ENCODE results near the gene GREB1L. TPM values are rescaled to one million over a fixed set of nuclear protein-coding genes. Genes with fewer than 3 reads are reported as not detected.
"Not testable (repeated sequence)": the region's sequence is repeated elsewhere in the genome, so short reads cannot be mapped to it uniquely, and the experiment has no call there.

The GREB1L gene
- total RNA-seq, 1 experiment from 2014 or later: 2.7 TPM

- DNase-seq (ENCODE audit: low spot score): no peak
Observed at GRCh38 chr18:21264651-21265050, 22.6 kb downstream of the GREB1L start.

- no peak for DNase-seq (ENCODE audit: low spot score)
Observed at GRCh38 chr18:21265971-21266673, 24.1 kb downstream of the GREB1L start.

- no peak for DNase-seq (ENCODE audit: low spot score)
Observed at GRCh38 chr18:21267400-21267799, 25.4 kb downstream of the GREB1L start.

GRCh38 chr18:21269349-21269748 lies 27.3 kb downstream of the GREB1L start:
- no peak for DNase-seq (ENCODE audit: low spot score)

- no peak for DNase-seq (ENCODE audit: low spot score)
Observed at GRCh38 chr18:21270453-21270852, 28.4 kb downstream of the GREB1L start.

GRCh38 chr18:21272016-21272579 lies 30.1 kb downstream of the GREB1L start:
- no peak for DNase-seq (ENCODE audit: low spot score)

GRCh38 chr18:21273568-21273967 lies 31.5 kb downstream of the GREB1L start:
- no peak for DNase-seq (ENCODE audit: low spot score)

- no peak for DNase-seq (ENCODE audit: low spot score)
Observed at GRCh38 chr18:21275645-21276044, 33.6 kb downstream of the GREB1L start.

GRCh38 chr18:21277578-21277977 lies 35.5 kb downstream of the GREB1L start:
- no peak for DNase-seq (ENCODE audit: low spot score)

- DNase-seq (ENCODE audit: low spot score): not testable (repeated sequence)
Observed at GRCh38 chr18:21278218-21278617, 36.2 kb downstream of the GREB1L start.

GRCh38 chr18:21281603-21282002 lies 39.6 kb downstream of the GREB1L start:
- no peak for DNase-seq (ENCODE audit: low spot score)

GRCh38 chr18:21284540-21284939 lies 42.5 kb downstream of the GREB1L start:
- DNase-seq (ENCODE audit: low spot score): no peak

- no peak for DNase-seq (ENCODE audit: low spot score)
Observed at GRCh38 chr18:21289827-21290226, 47.8 kb downstream of the GREB1L start.

- DNase-seq (ENCODE audit: low spot score): no peak
Observed at GRCh38 chr18:21291106-21291505, 49.1 kb downstream of the GREB1L start.

GRCh38 chr18:21293479-21293878 lies 51.4 kb downstream of the GREB1L start:
- no peak for DNase-seq (ENCODE audit: low spot score)

- DNase-seq (ENCODE audit: low spot score): no peak
Observed at GRCh38 chr18:21295101-21295500, 53.1 kb downstream of the GREB1L start.

GRCh38 chr18:21296045-21296444 lies 54.0 kb downstream of the GREB1L start:
- no peak for DNase-seq (ENCODE audit: low spot score)

- no peak for DNase-seq (ENCODE audit: low spot score)
Observed at GRCh38 chr18:21298351-21298750, 56.3 kb downstream of the GREB1L start.

- DNase-seq (ENCODE audit: low spot score): no peak
Observed at GRCh38 chr18:21300035-21300907, 58.2 kb downstream of the GREB1L start.

GRCh38 chr18:21300908-21301200 lies 58.8 kb downstream of the GREB1L start:
- DNase-seq (ENCODE audit: low spot score): no peak

- no peak for DNase-seq (ENCODE audit: low spot score)
Observed at GRCh38 chr18:21303445-21303844, 61.4 kb downstream of the GREB1L start.

- DNase-seq (ENCODE audit: low spot score): no peak
Observed at GRCh38 chr18:21303895-21304294, 61.9 kb downstream of the GREB1L start.

- DNase-seq (ENCODE audit: low spot score): no peak
Observed at GRCh38 chr18:21305621-21306020, 63.6 kb downstream of the GREB1L start.
